DOHH2 (cell line): Measurements from ENCODE around the gene SLC37A3.

ENCODE experiments used
- H3F3A ChIP-seq: fragments of 200-600 bp; sonication (generic), shearing (Covaris generic); 2 replicates; pipeline ENCODE4 v1.6.0; 2016; ENCODE audit warnings: antibody characterized with exemption, mild to moderate bottlenecking; ENCODE audit not compliant: control insufficient read depth, insufficient read depth
- H3K27ac ChIP-seq: fragments of 200-600 bp; sonication (generic); 2 replicates; pipeline ENCODE4 v1.5.1; 2014; ENCODE audit warnings: low read depth, mild to moderate bottlenecking, low read length, moderate library complexity
- H3K27me3 ChIP-seq: fragments of 200-600 bp; sonication (generic); 2 replicates; pipeline ENCODE4 v1.6.1; 2014; ENCODE audit warnings: mild to moderate bottlenecking, low read length, mixed read lengths; ENCODE audit not compliant: control insufficient read depth
- H3K36me3 ChIP-seq: fragments of 200-600 bp; sonication (generic); 2 replicates; pipeline ENCODE4 v1.6.1; 2014; ENCODE audit warnings: mild to moderate bottlenecking, low read length, moderate library complexity, mixed read lengths; ENCODE audit not compliant: control insufficient read depth
- H3K4me1 ChIP-seq: fragments of 200-600 bp; sonication (generic); 2 replicates; pipeline ENCODE4 v1.6.1; 2014; ENCODE audit warnings: mild to moderate bottlenecking, low read length, mixed read lengths; ENCODE audit not compliant: control insufficient read depth
- H3K4me2 ChIP-seq: fragments of 200-600 bp; sonication (generic); 2 replicates; pipeline ENCODE4 v1.6.0; 2014; ENCODE audit warnings: mild to moderate bottlenecking, low read length, moderate library complexity
- H3K4me3 ChIP-seq: fragments of 200-600 bp; sonication (generic); 2 replicates; pipeline ENCODE4 v1.5.1; 2014; ENCODE audit warnings: mild to moderate bottlenecking, low read length, mixed read lengths
- H3K79me2 ChIP-seq: fragments of 200-600 bp; sonication (generic); 2 replicates; pipeline ENCODE4 v1.6.1; 2014; ENCODE audit warnings: mild to moderate bottlenecking, low read length, mixed read lengths; ENCODE audit not compliant: control insufficient read depth
- H3K9me2 ChIP-seq: fragments of 200-600 bp; sonication (generic); replicated peaks from 2 replicates; pipeline ENCODE4 v1.6.1; 2014; ENCODE audit warnings: mild to moderate bottlenecking, low read length, mixed read lengths; ENCODE audit not compliant: control insufficient read depth
- H3K9me3 ChIP-seq: fragments of 200-600 bp; sonication (generic); 2 replicates; pipeline ENCODE4 v1.6.1; 2014; ENCODE audit warnings: antibody characterized with exemption, low read length, mixed read lengths; ENCODE audit not compliant: control insufficient read depth, insufficient read depth
- H4K20me1 ChIP-seq: fragments of 200-600 bp; sonication (generic); 2 replicates; pipeline ENCODE4 v1.6.0; 2014; ENCODE audit warnings: low read depth, mild to moderate bottlenecking, antibody characterized with exemption, low read length, moderate library complexity; ENCODE audit not compliant: control insufficient read depth, insufficient read depth
- CTCF ChIP-seq: fragments of 200-600 bp; sonication (generic); IDR thresholded peaks from one replicate; pipeline ENCODE4 v1.5.1; 2014; ENCODE audit warnings: antibody characterized with exemption, mild to moderate bottlenecking, low read depth, low read length; ENCODE audit not compliant: poor library complexity, severe bottlenecking
- EZH2phosphoT487 ChIP-seq: fragments of 200-600 bp; sonication (generic); IDR thresholded peaks from 2 replicates; pipeline ENCODE4 v1.6.1; 2017; ENCODE audit warnings: borderline replicate concordance, mild to moderate bottlenecking, antibody characterized with exemption, low read length, moderate library complexity, mixed read lengths

SLC37A3 gene

GRCh38 chr7:140391634-140392033 is 6.7 kb downstream of the SLC37A3 start:
- Histone ChIP-seq H3K36me3 (no peaks in the 10 kb centered on the region), H3K9me3 (no peaks in the 10 kb centered on the region), H3K4me1 (peaks cover 23% of the 10 kb centered on the region), H3K79me2 (peaks cover 18% of the 10 kb centered on the region), H3F3A (peaks cover 2% of the 10 kb centered on the region), H4K20me1 (peaks cover 38% of the 10 kb centered on the region), H3K4me2 (no peak overlapping the region), H3K4me3 (no peak overlapping the region), H3K27me3 (peaks cover 20% of the 10 kb centered on the region), H3K9me2 (no peaks in the 10 kb centered on the region), H3K27ac (no peak overlapping the region)
- no peak for TF ChIP-seq EZH2phosphoT487
- TF ChIP-seq CTCF, result no peak

GRCh38 chr7:140390466-140391190 is 7.7 kb downstream of the SLC37A3 start:
- H3K27ac ChIP-seq, result no peak overlapping the region
- H3K9me3 ChIP-seq, result no peaks in the 10 kb centered on the region
- peaks cover 38% of the 10 kb centered on the region for H4K20me1 ChIP-seq
- peaks cover 20% of the 10 kb centered on the region for H3K27me3 ChIP-seq
- H3K4me3 ChIP-seq, result peak overlapping the region; percentile 26
- H3K79me2 ChIP-seq, result peaks cover 15% of the 10 kb centered on the region
- TF ChIP-seq CTCF (no peak), EZH2phosphoT487 (peak; percentile 62; the same call in 1 of the 2 replicates)
- peak overlapping the region; percentile 54 for H3K4me2 ChIP-seq
- H3K36me3 ChIP-seq, result no peaks in the 10 kb centered on the region
- no peaks in the 10 kb centered on the region for H3K9me2 ChIP-seq
- peaks cover 23% of the 10 kb centered on the region for H3K4me1 ChIP-seq
- H3F3A ChIP-seq, result peaks cover 2% of the 10 kb centered on the region; the same call in 1 of the 2 replicates

GRCh38 chr7:140390034-140390433 is 8.3 kb downstream of the SLC37A3 start:
- H3K4me2 ChIP-seq, result peak overlapping the region; percentile 54
- peaks cover 15% of the 10 kb centered on the region for H3K79me2 ChIP-seq
- H3K9me3 ChIP-seq, result no peaks in the 10 kb centered on the region
- H4K20me1 ChIP-seq, result peaks cover 38% of the 10 kb centered on the region
- peaks cover 20% of the 10 kb centered on the region for H3K27me3 ChIP-seq
- peaks cover 28% of the 10 kb centered on the region for H3K4me1 ChIP-seq
- TF ChIP-seq CTCF, result no peak
- TF ChIP-seq EZH2phosphoT487, result no peak
- H3K27ac ChIP-seq, result no peak overlapping the region
- no peaks in the 10 kb centered on the region for H3K9me2 ChIP-seq
- H3K36me3 ChIP-seq, result no peaks in the 10 kb centered on the region
- peaks cover 2% of the 10 kb centered on the region; the same call in 1 of the 2 replicates for H3F3A ChIP-seq
- H3K4me3 ChIP-seq, result peak overlapping the region; percentile 26
